SK-MEL-5 (cell line): ENCODE results near the gene MAPK13. TPM values are rescaled to one million over a fixed set of nuclear protein-coding genes. Genes with fewer than 3 reads are reported as not detected.

Experiments used
- DNase-seq: peaks from one replicate; pipeline ENCODE4 v3.0.0-alpha.2; 2016; ENCODE audit warnings: low read depth, low spot score
- in situ Hi-C: cut with HindIII; loops from 2 replicates; pipeline ENCODE4 v1.10.0; 2016; ENCODE audit warnings: low sequenced_read_pairs, high pct_unique_total_duplicates, low pct_unique_long_range_greater_than_20kb
- total RNA-seq: library from RNA; depleted of rRNA; stranded (reverse); fragments of >200 nt; shearing (Covaris generic); gene quantifications from 2 replicates; pipeline ENCODE4 v1.2.3, GENCODE V29; 2014

The MAPK13 gene
- total RNA-seq, 1 experiment from 2014 or later, result not detected

DNA sequence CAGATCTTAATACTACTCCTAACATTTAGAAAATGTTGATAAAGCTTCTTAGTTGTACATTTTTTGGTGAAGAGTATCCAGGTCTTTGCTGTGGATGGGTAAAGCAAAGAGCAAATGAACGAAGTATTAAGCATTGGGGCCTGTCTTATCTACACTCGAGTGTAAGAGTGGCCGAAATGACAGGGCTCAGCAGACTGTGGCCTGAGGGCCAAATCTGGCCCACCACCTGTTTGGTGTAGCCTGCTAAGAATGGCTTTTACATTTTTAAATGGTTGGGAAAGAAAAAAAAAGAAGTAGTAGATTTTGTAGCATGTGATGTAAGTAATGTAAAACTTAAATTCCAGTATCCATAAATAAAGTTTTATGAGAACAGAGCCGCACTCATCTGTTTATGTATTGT, 19.4 kb upstream of the MAPK13 start:
- in situ Hi-C loops, result no loop called here

GRCh38 chr6:36111526-36111925, 18.8 kb upstream of the MAPK13 start:
- in situ Hi-C loops, result no loop called here
- DNase-seq, result no peak

More for the DNA sequence above, 19.4 kb upstream of the MAPK13 start:
- no peak for DNase-seq

DNA sequence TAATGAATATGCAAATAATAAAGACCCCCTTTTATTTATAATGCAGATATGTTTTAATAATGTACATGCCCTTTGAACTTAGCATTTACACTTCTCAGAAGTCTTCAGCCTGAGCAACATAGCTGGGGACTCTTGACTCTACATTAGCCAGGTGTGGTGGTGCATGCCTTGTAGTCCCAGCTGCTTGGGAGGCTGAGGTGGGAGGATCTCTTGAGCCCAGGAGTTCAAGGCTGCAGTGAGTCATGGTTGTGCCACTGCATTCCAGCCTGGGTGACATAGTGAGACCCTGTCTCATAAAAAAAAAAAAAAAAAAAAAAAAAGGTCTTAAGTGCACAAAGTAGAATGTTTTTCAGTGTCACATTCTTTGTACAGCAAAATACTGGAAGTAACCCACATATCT, 17.3 kb upstream of the MAPK13 start:
- no peak for DNase-seq
- in situ Hi-C loops, result no loop called here

GRCh38 chr6:36113703-36114102, 16.6 kb upstream of the MAPK13 start:
- in situ Hi-C loops, result no loop called here
- DNase-seq, result no peak

DNA sequence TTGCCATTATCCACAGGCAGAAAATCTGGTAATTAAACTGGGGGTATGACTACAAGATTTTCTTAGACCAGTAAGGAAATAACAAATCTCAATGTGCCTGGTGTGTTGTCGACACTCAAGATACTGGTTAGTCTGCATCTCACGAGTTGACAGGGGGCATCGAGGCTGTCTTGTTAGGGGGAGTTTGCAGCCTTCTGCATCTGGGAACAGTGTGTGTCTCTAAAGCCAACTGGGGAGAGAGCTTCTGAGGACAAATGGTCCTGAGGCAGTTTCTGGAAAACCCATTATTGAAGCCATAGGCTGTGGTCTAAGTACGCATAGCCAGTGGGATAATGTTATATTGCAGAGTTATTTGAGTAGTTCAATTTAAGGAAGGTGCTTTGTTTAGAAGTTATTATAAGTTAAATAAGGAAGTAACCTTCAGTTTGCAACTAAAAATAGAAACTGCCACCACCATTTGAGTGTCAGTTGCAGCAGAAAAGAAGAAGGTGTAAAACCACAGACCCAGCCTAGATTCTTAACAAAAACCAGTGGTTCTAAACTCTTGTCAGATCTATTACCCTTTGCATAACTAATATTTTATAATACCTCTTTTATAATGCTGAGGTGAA, 15.4 kb upstream of the MAPK13 start:
- no peak for DNase-seq
- in situ Hi-C loops, result no loop called here

GRCh38 chr6:36115412-36115811, 14.9 kb upstream of the MAPK13 start:
- DNase-seq, result no peak
- in situ Hi-C loops, result no loop called here

DNA sequence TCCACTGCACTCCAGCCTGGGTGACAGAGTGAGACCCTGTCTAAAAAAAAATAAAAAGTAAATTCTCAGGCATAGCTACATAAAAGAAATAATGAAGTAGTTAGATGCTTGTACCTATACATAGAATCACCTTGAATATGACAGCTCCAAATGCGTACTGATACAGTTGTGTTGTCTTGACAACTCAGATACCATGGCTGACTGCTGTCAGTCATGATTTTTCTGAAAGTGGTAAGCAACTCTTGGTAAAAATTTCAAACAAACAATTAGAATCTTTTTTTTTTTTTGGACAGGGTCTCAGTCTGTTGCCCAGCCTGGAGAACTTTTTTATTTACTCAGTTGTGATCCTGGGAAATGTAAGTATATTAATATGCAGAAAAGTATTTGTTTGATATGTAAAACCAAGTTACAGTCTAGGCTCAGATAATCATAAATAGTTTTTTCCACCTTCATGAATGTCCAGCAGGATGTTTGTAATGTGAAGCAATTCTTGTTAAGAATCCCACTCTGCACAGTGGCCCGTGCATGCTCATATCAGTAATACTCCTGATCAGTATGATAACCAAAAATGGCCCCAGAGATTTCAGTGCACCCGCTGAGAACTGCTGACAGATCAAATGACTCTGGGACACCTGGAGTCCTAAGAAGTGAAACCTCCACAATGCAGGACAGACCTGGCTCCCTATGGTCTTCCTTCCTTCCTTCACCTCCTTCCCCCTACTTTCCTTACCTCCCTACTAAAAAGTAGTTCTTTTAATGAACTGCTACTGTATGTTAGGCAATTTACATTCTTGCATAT, 14.0 kb upstream of the MAPK13 start:
- no peak for DNase-seq
- in situ Hi-C loops, result no loop called here

DNA sequence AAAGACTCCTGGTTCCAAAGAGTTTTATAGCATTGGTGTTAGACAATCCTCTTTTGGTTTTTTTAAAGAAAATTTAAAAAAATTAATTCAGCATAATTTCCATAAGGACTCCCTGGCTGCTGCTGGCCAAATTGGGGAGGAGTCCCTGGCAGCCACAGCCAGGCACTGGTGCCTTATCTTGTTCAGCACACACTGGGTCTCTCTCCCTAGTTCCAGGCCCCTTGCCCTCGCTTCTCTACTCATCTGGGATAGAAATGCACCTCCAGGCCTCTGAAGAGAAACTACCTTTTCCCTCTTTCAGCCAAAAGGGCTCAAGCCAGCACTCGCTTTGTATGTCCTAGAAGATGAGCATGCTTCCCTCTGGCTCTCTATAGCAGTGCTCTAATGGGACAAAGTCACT, 13.4 kb upstream of the MAPK13 start:
- in situ Hi-C loops, result no loop called here
- DNase-seq, result no peak

DNA sequence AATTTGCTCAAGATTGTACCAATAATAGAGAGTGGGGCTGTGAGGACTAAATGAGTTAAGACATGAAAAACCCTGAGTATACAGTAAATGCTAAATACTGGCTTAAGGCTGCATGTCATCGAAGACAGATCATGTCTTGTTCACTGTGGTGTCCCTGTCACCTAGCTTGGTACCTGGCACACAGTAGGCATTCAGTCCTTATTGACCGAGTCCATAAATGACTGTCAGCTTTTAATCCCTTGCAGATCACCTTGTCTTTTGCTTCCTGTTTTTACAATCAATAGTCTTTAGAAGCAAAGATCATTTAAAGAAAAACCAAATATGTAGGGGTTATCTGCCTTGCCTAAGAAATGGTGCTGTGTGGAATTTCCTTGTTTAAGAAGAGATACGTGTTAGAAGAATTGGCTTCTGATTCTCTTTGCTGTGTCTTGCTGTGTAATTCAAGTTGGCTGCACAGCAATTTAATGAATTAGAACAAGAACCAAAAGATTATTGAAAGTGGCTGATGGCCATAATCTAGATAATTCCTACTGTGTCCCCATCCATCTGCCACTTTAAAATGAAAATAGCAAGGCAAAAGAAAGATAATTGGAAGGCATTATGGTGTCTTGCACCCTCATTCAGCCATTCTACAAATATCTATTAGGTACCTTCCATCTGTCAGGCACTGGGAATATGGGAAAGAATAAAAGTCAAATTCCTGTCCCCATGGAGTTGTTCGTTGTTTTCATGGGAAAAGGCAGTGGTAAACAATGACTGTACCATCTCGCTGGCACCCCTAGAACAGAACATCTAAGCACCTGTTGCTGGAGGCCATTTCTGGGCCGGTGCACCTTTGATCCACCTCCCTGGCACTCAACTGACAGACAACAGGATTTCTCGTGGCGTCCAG, 12.4 kb upstream of the MAPK13 start:
- DNase-seq, result no peak
- in situ Hi-C loops, result no loop called here

DNA sequence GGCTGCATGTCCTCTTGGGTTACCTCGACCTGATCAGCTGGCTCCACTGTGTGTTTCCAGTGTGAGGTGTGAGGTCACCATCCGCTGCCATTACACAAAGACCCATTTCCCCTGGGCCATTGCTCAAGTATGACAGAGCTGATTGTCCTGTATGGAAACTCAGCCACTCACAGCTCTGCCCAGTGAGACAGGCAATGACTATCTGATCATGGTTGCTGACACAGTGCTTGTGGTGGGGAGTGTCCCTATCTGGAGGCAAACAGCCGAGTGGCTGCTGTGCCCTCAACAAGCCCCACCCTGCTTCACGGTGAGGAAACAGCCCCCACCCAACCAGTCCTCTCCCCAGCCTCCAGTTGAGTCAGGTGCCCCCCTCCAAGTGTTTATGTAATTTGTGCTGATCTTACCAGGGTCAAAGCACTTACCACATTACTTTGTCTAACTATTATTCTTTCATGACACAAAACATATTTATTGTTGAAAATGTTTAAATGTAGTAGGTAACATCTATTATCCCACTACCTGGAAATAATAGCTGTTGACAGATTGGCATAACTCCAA, 11.7 kb upstream of the MAPK13 start:
- DNase-seq, result no peak
- in situ Hi-C loops, result no loop called here

DNA sequence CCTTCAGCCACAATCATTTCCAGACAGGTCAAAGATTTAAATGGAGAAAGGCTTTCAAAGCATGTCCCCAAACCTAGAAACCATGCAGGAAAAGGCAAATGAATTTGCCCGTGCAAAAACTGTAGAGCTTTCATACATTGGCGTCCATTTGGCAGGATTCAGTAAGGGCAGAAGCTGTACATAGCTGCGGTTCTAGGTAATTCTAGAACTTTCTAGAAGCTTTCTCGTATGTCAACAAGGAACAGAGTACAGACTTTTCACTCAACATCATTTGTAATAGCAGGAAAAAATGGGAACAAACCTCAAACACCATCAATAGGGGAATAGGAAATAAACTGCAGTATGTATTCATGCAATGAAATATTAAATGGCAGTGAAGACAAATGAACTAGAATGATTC, 11.1 kb upstream of the MAPK13 start:
- DNase-seq, result no peak
- in situ Hi-C loops, result no loop called here

GRCh38 chr6:36120018-36120417, 10.3 kb upstream of the MAPK13 start:
- no peak for DNase-seq
- in situ Hi-C loops, result no loop called here

GRCh38 chr6:36120539-36120938, 9.8 kb upstream of the MAPK13 start:
- DNase-seq, result no peak
- in situ Hi-C loops, result no loop called here

DNA sequence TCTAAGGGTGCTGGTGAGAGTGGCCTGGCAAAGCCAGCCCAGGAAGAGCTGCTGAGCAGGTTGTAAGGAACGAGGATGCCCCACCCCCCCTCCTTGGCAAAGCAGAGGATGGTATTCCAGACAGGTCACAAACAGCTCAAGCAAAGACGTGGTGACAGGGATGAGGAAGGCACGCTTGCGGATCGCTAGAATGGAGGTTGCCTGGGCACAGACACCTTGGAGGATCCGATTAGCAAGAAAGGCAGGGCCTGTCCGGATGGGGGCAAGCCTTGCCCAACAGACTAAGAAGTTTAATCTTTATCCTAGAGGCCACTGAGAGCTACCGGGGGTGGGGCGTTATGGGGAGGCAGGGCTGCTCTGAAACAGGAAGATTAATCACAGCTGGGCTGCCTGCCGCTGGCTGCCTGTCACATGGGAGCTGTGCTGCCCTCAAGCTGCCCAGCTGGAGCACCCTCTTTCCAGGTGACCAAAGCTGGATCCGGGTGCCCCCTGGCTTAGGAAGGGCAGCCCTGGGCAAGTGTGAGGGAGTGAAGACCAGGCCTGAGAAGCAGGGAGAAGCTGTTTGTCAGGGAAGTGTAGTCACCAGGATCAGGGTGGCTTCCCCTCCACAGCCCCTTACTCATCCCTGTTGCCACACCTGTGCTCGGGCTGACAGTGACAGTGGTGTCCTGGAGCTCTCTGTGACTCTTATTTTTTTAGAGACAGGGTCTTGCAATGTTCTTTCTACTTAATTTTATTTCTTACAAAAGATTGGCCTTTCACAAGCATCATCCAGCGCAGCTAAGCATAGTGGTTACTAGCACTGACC, 9.1 kb upstream of the MAPK13 start:
- DNase-seq, result no peak
- in situ Hi-C loops, result no loop called here

GRCh38 chr6:36121787-36122494, 8.4 kb upstream of the MAPK13 start:
- in situ Hi-C loops, result no loop called here
- no peak for DNase-seq

DNA sequence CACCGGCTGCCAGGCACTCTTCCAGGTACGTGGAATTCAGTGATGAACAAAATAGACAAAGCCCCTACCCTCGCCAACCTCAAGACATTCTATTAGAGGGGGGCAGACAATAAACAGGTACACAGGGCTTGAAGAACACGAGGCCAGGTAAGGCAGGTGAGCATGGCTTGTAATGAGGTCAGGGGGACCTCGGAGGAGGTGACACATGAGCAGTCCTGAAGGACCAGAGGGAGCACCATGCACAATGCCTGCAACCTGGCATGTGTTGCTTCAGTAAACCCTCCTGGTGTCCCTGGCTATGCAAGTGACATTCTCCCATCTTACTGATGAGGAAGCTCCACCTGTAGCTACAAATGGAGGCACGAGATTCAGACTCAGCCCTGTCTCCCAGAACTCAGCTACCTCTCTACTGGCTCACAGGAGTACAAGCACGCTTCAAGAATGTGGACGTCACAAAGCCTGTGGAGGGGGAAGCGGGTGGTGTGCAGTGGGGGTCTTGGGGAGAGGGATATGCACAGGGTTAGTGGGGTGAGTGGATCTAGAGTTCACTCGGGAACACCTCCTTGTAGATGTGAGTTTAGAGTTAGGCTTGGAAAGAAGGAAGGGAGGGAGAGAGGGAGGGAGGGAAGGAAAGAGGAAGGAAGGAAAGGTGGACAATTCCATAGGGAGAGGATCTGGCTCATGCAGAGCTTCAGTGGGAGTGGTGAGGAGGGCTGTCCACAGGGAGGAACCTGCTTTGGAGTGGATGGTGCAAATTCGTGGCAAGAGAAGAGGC, 7.6 kb upstream of the MAPK13 start:
- in situ Hi-C loops, result no loop called here
- DNase-seq, result no peak
